Urinary bladder (tissue), 4 donors: ENCODE measurements around the gene CCDC144A. TPM values are rescaled to one million over a fixed set of nuclear protein-coding genes. Genes with fewer than 3 reads are reported as not detected.
"Not testable (repeated sequence)": the region's sequence is repeated elsewhere in the genome, so short reads cannot be mapped to it uniquely, and the experiment has no call there.

ENCODE experiments used
- DNase-seq: peaks from one replicate; pipeline ENCODE4 v3.0.0-alpha.2; 2015; ENCODE audit errors: extremely low spot score
- H3K27ac ChIP-seq: one replicate; pipeline ENCODE4 v1.5.1; 2013; ENCODE audit warnings: low read depth, mild to moderate bottlenecking, moderate library complexity
- H3K36me3 ChIP-seq: one replicate; pipeline ENCODE4 v1.6.1; 2013; ENCODE audit warnings: mild to moderate bottlenecking, moderate library complexity; ENCODE audit not compliant: insufficient read depth
- H3K4me1 ChIP-seq: one replicate; pipeline ENCODE4 v1.6.1; 2013; ENCODE audit warnings: mild to moderate bottlenecking, moderate library complexity; ENCODE audit not compliant: insufficient read depth
- H3K4me3 ChIP-seq: one replicate; pipeline ENCODE4 v1.5.1; 2013; ENCODE audit warnings: low read depth, low read length
- WGBS: extraction: QIAGEN DNeasy Blood & Tissue Kit; methylation state at CpG from one replicate; pipeline ENCODE4 v1.1.7; 2013; 5-methylcytosine and 5-hydroxymethylcytosine counted together
- polyA plus RNA-seq: library from polyadenylated mRNA; stranded (reverse); fragments of 200-250 nt; gene quantifications from one replicate; pipeline ENCODE4 v1.2.3, GENCODE V29; 2013
- small RNA-seq: library from RNA; depleted of rRNA; stranded (forward); fragments of <200 nt; gene quantifications from one replicate; pipeline ENCODE3, GENCODE V24; 2014
- total RNA-seq: library from RNA; depleted of rRNA; stranded (reverse); fragments of >200 nt; gene quantifications from one replicate; pipeline ENCODE4 v1.2.3, GENCODE V29; 2014
- donor health status: healthy with polysubstance abuse.
- donor health status: healthy.

CCDC144A gene
- total and polyA plus RNA-seq, 2 donors, result 1.3 to 4.7 TPM

GRCh38 chr17:16818821-16819683 lies 129.0 kb downstream of the CCDC144A start:
- H3K4me3 ChIP-seq, result no peak overlapping the region
- H3K27ac ChIP-seq, result no peak overlapping the region
- H3K36me3 ChIP-seq, result no peaks in the 10 kb centered on the region
- no peak for DNase-seq
- 86% methylated on average over 23 of the region's 23 CpGs for WGBS
- H3K4me1 ChIP-seq, result no peaks in the 10 kb centered on the region

- no peak for DNase-seq
- Histone ChIP-seq H3K4me1 (no peaks in the 10 kb centered on the region), H3K4me3 (no peak overlapping the region), H3K36me3 (no peaks in the 10 kb centered on the region), H3K27ac (no peak overlapping the region)
- WGBS, result 55% methylated on average over 7 of the region's 7 CpGs
Measured at GRCh38 chr17:16820161-16820877, 130.3 kb downstream of the CCDC144A start.

GRCh38 chr17:16820979-16821543 lies 131.0 kb downstream of the CCDC144A start:
- H3K4me1 ChIP-seq, result no peaks in the 10 kb centered on the region
- no peak overlapping the region for H3K4me3 ChIP-seq
- 49% methylated on average over 5 of the region's 7 CpGs for WGBS
- no peak overlapping the region for H3K27ac ChIP-seq
- no peaks in the 10 kb centered on the region for H3K36me3 ChIP-seq
- no peak for DNase-seq

GRCh38 chr17:16822133-16822532 lies 132.1 kb downstream of the CCDC144A start:
- H3K27ac ChIP-seq, H3K4me1 ChIP-seq, DNase-seq, H3K36me3 ChIP-seq, H3K4me3 ChIP-seq: not testable (repeated sequence)
- WGBS, result 90% methylated on average over 14 of the region's 17 CpGs

- not testable (repeated sequence) for H3K4me1 ChIP-seq, DNase-seq, H3K4me3 ChIP-seq, H3K27ac ChIP-seq, H3K36me3 ChIP-seq
- WGBS, result 56% methylated on average over 4 of the region's 5 CpGs
Measured at GRCh38 chr17:16823768-16824406, 133.8 kb downstream of the CCDC144A start.

Small RNA genes lying within 50 kb of the gene (small RNA-seq; reads per million reads assigned to genes)
- gene AC022596.1, result not detected
- gene RNU6-405P, result not detected

Other genes starting within 250 kb of the CCDC144A start
- gene LRRC75A, start 198.0 kb upstream of the CCDC144A start, total RNA-seq, result 5.7 TPM
- 4.6 TPM for gene LRRC75A, start 198.0 kb upstream of the CCDC144A start, polyA plus RNA-seq
- gene ZNF287, start 121.0 kb upstream of the CCDC144A start, total RNA-seq, result 18.2 TPM
- 7.4 TPM for gene ZNF287, start 121.0 kb upstream of the CCDC144A start, polyA plus RNA-seq
- 24.1 TPM for gene ZNF624, start 36.4 kb upstream of the CCDC144A start, total RNA-seq
- gene ZNF624, start 36.4 kb upstream of the CCDC144A start, polyA plus RNA-seq, result 2.1 TPM